ENCODE measurements around the gene ADIRF. TPM values are rescaled to one million over a fixed set of nuclear protein-coding genes. Genes with fewer than 3 reads are reported as not detected.
A peak's percentile ranks its signal among the peaks of the same experiment; 100 is the strongest.
"Not testable (repeated sequence)": the region's sequence is repeated elsewhere in the genome, so short reads cannot be mapped to it uniquely, and the experiment has no call there.

Gene ADIRF
- polyA plus RNA-seq, 3 donors: 135 to 2,071 (median 1,031) TPM

DNA sequence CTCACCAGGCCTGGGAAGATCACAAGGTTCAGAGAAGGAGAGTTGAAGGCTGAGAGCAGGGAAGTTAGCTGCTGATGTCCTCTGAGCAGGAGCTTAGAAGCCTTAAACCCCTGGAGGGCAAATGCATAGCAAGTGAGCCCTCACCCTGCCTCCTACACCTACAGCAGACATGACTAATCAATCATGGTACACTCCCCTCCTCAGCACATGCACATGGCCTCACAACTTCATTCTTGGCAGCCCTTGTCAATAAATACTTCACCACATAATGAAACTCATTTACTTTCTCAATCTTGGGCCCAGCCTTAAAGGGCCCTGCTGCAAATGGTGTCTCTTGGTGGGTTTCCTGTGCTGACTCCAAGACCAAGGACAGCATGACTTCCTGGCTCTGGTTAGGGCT lies 23.8 kb upstream of the ADIRF start:
- no peak overlapping the region for H3K27ac ChIP-seq (ENCODE audit: low read depth, low read length)

DNA sequence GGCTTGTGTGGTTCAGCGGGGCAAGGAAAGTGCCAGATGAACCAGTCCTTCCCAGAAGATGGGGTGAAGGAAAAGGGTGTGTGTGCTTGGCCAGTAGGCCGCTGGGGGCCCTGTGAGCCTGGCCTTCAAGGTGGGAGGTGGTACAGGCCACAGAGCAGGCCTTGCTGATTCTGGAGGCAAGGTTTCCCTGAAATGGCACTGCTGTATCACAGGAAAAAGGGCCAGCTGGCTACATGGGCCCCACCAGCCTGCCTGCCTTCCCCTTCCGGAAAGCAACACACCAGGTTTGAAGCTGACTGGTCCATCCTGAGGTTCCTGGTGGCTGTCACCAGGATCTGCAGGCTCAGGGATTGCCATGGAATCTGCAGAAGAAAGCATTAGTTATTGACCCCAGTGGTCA lies 23.4 kb upstream of the ADIRF start:
- 87 to 98% (median 87%) methylated on average over 3 of the region's 3 CpGs for WGBS, 3 donors
- no peak overlapping the region for H3K27ac ChIP-seq (ENCODE audit: low read depth, low read length)

DNA sequence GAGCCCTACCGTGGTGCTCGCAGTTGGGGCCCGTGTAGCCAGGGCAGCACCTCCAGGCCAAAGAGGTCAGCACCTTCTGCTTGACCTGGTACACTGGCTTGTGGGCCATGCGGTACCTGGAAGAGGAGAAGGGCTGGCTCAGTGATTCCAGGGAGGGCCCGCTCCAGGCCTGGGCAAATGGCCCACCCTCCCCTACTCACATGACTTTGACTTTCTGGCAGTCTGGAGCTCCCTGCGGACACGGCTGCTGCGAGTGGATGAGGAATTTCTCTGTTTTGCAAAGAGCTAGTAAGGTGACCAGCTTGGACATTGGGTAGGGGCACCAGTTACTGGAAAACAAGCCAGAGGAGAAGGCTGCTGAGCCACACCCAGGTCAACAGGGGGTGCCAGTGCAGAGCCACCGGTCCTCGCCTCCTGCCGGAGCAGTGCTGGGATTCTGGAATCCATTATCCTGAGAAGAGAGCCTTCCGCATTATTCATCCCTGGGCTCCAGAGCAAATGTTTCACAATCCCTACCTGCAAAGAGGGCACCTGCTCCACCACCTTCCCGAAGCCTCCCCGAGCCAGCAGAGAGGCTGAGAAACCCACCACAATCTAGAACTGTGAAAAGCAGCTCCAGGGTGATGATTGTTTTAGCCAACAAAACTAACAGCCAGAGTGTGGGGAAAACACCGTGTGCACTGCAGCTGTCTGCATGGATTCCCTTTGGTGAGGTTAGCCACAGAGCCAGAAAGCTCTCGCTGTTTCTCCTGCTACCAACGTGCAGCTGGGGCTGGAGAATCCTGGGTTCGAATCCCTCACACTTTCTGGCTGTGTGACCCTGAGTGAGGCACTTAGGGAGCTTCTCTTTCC lies 22.7 kb upstream of the ADIRF start:
- H3K27ac ChIP-seq (ENCODE audit: low read depth, low read length): no peak overlapping the region
- WGBS, 3 donors: 51 to 63% (median 60%) methylated on average over 18 of the region's 18 CpGs

DNA sequence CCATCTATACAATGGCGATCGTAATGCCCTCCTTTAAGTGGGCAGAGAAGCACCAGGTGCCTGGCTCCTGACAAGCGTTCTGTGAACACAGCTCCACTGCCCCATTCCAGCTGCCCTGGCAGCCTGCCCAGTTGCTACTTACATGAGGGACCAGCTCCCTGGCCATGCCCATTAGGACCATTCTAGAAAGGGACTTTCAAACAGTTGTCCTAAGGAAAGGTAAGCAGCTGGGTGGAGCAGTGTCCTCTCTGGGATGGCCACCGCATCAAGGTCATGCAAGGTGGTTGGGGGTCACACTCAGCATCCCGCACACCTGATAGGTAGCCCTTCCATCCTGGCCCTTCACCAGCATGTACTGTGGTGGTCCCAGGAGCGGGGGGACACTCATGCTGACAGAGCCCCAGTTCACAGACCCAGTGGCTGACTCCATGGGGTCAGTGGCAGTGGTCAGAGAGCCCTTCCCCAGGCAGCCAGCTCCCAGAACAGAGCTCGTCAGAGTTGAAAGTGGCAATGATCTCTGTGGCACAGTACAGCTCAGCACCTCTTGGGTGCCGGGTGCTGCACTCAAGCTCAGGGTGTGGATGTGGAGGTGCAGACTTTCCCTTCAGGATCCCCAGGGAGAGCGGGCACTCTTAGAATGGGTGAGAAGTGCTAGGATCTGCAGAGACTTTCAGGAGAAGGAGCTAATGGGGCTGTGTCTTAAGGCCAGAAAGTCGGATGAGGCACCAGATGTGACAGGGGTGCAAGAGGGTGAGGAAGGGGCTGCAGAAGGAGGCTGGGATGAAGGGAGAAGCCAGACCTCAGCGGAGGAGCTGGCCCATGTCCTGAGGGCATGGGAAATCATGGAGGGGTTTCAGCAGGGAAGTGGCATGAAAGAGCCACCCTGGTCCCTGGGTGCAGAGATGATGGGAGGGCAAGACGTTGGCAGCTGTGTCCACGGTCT lies 21.8 kb upstream of the ADIRF start:
- H3K27ac ChIP-seq (ENCODE audit: low read depth, low read length): no peak overlapping the region
- 74 to 89% (median 85%) methylated on average over 13 of the region's 13 CpGs for WGBS, 3 donors

DNA sequence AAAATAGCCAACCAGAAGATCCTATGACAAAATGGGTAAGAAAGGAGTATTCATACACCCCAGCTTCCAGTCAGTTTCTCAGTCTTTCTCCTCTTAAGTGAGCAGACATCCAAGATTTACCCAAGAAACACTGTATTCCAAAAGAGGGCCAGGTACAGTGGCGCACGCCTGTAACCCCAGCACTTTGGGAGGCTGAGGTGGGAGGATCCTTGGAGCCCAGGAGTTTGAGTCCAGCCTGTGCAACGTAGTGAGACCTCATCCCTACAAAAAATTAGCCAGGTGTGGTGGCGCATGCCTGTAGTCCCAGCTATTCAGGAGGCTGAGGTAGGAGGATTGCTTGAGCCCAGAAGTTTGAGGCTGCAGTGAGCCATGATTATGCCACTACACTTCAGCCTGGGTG lies 20.5 kb upstream of the ADIRF start:
- H3K27ac ChIP-seq (ENCODE audit: low read depth, low read length): not testable (repeated sequence)
- 93 to 100% (median 95%) methylated on average over 4 of the region's 4 CpGs for WGBS, 3 donors

DNA sequence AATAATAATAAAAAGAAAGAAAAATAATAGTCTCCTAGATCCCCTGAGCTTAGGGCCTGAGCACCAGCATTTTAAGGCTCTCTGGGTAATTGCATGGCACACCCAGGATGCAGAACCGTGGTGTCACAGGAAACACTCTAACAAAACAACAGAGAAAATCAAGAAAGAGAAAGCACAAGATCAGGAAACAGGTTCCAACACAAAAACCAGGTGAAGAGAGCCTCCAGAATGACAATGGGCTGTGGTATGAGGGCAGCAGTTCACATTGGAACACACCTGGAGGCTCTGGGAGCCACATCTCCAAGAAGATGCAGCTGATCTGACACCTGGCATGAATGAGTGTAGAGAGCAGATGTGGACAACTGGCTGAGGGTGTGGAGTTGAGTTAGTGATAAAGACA lies 17.9 kb upstream of the ADIRF start:
- 37 to 78% (median 46%) methylated on average over 1 of the region's 1 CpG for WGBS, 3 donors
- no peak overlapping the region for H3K27ac ChIP-seq (ENCODE audit: low read depth, low read length)

DNA sequence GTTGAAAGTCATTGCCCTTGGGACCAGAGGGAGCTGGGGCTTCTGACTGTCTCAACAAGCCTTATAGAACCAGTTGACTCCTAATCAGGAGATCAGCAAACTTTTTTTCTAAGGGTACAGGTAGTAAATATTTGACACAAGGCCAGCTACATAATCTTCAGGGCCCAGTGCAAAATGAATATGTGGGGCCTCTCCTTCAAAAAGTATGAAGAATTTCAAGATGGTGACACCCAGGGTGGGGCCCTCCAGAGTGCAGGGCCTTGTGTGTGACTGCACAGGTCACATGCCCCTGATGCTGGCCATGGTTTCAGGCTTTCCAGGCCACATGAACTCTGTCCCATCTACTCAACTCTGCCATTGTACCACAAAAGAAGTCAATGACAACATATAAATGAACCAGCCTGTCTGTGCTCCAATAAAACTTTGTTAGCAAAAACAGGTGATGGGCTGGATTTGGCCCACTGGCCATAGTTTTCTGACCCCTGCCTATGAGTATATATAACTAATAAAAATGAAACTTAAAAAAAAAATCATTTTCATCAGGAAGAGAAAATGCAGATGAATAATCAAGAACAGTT lies 17.0 kb upstream of the ADIRF start:
- H3K27ac ChIP-seq (ENCODE audit: low read depth, low read length): no peak overlapping the region

DNA sequence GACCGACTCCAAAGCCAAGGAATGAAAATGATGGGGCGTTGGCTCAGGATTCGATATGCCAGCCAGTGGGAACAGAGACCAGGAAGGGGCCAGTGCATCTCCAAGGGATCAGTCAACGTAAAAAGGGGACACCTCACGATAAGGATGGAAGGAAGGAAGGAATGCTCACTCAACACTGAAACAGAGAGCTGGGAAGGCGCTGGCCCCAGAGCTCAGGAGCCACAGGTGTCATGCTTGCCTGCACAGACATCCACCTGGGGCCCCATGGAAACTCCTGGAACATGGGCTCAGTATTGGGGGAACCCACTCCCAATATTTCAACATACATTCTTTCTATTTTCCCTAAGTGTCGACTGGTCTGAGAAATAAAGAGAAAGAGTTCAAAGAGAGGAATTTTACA lies 16.2 kb upstream of the ADIRF start:
- WGBS, 3 donors: 82 to 88% (median 85%) methylated on average over 7 of the region's 7 CpGs
- H3K27ac ChIP-seq (ENCODE audit: low read depth, low read length): no peak overlapping the region

DNA sequence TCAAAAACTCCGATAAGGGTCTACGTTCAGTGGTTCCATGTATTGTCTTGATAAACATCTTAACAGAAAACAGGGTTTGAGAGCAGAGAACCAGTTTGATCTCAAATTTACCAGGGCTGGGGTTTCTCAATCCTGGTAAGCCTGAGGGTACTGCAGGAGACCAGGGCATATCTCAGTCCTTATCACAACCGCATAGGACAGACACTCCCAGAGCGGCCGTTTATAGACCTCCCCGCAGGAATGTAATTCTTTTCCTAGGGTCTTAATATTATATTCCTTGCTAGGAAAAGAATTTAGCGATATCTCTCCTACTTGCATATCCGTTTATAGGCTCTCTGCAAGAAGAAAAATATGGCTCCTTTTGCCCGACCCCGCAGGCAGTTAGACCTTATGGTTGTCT lies 15.6 kb upstream of the ADIRF start:
- not testable (repeated sequence) for H3K27ac ChIP-seq (ENCODE audit: low read depth, low read length)
- WGBS, 3 donors: 94 to 95% (median 94%) methylated on average over 10 of the region's 10 CpGs

DNA sequence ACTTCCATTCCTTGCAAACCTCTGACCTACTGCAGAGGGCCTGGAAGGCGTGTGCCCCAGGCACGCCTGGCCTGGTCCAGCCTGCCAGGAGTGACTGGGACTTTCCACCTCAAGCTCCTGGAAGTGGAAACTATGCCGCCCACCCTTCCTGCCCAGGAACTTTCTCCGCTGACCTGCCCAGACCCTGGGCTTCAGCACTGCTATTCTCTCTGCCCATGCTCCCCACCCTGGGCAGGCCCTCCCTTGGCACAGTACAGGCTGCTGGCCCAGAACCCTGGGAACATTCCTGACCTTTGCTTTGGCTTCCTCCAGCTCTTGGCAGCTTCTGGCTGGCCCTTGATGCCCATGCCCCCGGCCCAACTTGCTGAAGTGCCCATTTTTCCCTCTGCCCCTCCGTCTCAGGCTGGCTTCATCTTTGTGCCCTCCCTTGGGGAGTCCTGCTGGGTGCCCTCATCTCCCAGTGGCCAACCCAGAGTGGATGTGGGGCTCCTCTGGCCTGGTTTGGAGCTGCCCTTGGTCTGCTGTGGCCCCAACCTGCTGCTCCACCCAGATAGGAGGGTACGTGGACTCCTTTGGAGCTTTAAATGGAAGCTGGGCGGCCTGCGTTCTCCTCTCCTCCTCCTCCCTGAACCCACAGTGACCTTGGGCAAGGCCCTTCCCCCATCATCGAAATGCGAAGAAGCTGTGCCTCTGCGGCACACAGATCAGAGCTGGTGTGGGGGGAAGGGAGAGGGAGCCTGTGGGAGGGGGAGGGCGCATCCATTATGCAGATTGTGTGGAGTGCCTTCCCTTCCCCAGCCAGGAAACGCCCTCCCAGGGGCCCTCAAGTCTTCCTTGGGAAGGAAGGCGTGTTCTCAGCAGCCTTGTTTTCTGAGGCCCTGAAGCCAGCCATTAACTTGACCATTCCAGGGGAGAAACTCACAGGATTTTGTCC lies 14.3 kb upstream of the ADIRF start:
- WGBS, 3 donors: 37 to 52% (median 47%) methylated on average over 15 of the region's 15 CpGs
- H3K27ac ChIP-seq (ENCODE audit: low read depth, low read length): no peak overlapping the region

DNA sequence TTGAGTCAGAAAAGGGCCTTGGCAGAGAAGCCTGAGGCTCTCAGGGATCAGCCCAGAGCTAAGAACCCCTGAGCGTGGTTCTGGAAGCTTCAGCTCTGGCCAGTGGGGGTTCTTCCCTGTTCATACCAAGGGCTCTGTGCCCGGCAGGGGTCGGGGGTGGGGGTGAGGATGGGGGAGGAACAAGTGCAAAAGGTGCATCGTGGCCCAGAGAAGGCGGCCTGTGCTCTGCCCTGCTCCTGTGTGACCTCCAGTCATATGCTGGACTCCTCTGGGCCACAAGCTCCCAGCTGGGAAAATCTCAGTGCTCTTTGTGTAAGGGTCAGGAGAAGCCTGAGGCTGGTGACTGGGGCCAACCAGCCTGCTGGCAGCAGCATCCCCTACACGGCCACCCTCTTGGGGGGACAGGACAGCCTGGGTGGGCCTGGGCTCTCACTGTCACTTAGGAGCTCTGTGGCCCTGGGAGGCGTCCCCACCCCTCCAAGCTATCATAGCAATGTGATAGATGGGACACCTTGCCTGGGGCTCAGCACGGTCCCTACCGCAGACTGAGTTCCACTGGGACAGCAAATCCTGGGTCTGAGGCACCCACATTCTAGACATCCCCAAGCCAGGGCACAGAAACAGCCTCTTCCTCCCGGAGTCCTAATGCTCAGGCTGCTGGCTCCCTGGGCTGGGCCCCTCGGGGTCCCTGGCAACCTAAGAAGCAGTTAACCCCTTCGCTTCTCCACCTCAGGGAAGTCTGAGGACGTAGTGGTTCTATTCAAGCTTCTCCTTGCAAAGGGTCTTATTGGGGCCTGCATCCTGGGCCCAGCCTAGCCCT lies 13.4 kb upstream of the ADIRF start:
- 47 to 70% (median 56%) methylated on average over 13 of the region's 13 CpGs for WGBS, 3 donors
- H3K27ac ChIP-seq (ENCODE audit: low read depth, low read length): peak overlapping the region; percentile 33

DNA sequence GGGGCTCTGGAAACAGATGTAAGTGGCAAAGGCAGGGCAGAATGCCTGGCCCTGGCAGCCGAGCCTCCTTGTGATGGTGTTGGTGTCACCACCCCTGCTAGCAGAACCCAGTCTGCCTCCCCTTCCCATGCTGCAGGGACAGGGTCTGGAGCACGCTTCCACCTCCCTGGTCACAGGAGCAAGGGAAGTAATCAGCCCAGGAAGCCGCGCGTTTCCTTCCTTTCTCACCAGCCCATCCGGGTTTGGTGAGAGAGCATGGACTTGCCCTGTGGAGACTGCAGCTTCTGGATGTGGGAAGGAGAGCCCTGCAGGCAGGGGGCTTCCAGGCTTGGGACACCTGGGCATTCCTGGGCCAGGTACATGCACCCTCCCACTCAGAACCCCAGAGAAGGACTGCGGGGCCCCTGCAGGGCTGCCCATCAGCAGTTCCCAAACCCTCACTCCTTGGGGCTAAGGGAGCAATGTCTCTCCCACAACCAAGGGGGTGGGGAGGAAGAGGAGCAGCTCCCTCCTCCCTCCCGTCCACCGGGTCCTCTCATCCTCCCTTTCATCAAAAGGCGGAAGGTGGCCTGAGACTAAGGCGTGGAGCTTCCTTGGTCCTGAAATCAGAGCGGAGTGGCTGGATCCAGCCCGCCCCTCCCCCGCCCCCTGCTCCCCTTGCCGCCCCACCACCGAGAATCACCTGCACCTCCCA lies 12.6 kb upstream of the ADIRF start:
- H3K27ac ChIP-seq (ENCODE audit: low read depth, low read length): peak overlapping the region; percentile 33
- 48 to 76% (median 59%) methylated on average over 16 of the region's 16 CpGs for WGBS, 3 donors

DNA sequence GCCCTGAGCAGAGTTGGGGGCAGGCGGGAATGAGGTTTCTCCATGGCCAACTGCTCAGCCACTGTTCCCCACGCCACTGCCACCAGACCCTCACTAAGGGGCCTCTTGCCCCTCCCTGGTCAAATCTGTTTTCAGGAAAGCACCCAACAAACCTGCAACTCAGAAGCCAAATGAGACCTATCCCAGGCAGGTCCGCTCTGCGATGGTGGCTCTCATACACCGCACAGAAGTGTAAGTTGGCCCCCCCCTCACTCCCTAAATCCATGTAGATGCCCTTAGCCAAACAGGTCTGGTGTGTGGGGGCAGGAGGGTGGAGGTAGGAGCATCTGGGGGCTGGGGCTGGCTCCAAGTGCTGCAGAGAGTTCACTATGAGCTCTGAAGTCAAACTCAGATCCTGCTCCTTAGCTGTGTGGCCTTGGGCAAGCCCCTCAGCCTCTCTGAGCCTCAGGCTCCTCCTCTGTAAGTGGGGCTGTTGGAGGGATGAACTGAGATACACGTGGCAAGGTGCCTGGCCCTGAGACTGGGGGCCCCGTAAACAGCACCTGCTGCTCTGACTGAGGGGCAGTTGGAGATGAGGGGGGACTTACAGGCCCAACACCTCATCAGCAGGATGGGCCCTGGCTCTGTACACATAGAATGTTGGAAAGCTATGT lies 12.0 kb upstream of the ADIRF start:
- H3K27ac ChIP-seq (ENCODE audit: low read depth, low read length): peak overlapping the region; percentile 11
- WGBS, 3 donors: 55 to 71% (median 64%) methylated on average over 7 of the region's 7 CpGs

DNA sequence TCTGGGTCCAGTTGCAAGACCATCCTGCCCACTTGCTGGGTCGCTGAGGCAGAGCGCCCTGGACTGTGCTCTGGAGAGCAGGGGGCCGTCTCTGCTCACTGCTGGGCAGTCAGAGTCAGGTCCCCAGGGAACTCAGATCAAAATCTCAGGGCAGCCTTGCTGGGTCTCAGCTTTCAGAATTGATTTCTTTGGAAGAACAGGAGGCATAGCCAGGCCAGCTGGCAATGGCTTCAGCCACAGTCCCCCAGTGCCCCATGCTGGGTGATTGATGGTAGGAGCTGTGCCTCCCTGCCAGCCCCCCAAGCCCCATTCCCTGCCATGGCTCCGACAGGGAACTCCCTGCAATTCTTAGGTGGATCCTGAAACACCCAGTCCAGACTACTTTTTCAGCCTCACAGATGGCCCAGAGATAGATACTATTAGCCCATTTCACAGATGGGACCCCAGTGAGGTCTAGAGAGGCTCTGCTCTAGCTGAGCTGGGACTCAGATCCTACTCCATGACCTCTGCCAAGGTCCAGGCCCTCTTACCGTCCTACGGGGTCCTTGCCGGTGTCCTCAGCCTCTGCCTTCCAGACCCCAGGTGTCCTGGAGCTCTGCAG lies 11.3 kb upstream of the ADIRF start:
- peak overlapping the region; percentile 11 for H3K27ac ChIP-seq (ENCODE audit: low read depth, low read length)
- 54 to 86% (median 69%) methylated on average over 7 of the region's 7 CpGs for WGBS, 3 donors

DNA sequence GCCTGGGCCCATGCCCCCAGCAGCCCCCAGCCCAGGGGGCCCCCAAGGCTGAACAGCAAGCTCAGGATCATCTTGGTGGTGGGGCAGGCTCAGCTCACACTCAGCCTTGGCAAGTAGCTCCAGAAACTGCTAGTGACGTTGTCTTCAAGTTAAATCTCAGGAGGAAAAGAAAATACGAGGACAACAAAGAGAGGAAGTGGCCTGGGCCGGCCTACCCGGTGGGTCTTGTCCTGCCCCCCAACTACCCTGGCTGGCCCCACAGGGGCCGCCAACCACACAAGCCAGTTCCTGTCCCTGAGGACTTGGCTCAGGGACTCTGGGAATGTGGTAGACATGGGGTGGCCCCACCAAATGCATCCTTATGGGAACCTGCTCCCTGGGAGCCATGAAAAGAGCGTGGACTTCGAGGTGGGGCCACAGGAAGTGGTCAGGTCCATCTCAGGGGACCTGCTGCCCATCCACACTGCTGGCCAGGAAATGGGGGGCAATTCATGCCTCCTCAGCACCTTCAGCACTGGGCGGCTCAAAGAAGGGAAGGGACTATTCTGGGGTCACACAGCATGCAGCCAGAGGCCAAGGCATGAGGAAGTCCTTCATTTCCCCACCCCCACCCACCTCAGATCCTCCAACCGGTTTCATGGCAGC lies 10.7 kb upstream of the ADIRF start, which contains the start of gene MMRN2:
MMRN2 (minus strand) TSS at position 145 of the 645 bp plus-strand sequence; CDS start at position 71, 74 bp downstream.
- WGBS, 3 donors: 41 to 74% (median 42%) methylated on average over 9 of the region's 9 CpGs
- H3K27ac ChIP-seq (ENCODE audit: low read depth, low read length): peak within 1 kb of the TSS; percentile 11

All from adipose tissue (tissue), 3 donors.